A549 treated with RU486 at 1 μM for 4 hours (cell line): ENCODE measurements around the gene GAL3ST3. TPM values are rescaled to one million over a fixed set of nuclear protein-coding genes. Genes with fewer than 3 reads are reported as not detected.

Experiments used
- total RNA-seq: library from RNA; stranded (reverse); fragments of 200-300 nt; extraction: Qiagen RNA extraction; gene quantifications from 5 replicates; pipeline ENCODE4 v1.2.3, GENCODE V29; 2022; ENCODE audit warnings: low read depth

The GAL3ST3 gene
- not detected in 5 replicates for total RNA-seq

GRCh38 chr11:66048547-66049323 is at the start of gene GAL3ST3:
GAL3ST3 (minus strand) TSS chr11:66049161; CDS start chr11:66045415, 3,746 bp downstream.

GRCh38 chr11:66069715-66070603 is 21.0 kb upstream of the GAL3ST3 start, which contains the start of gene PACS1:
PACS1 (plus strand) TSS chr11:66070272; CDS start chr11:66070487, 215 bp downstream.

GRCh38 chr11:66051766-66052663 is 3.1 kb upstream of the GAL3ST3 start, which contains the start of gene SF3B2:
SF3B2 (plus strand) TSS chr11:66052364; CDS start chr11:66052385, 21 bp downstream.

GRCh38 chr11:66026017-66026529 is 22.9 kb downstream of the GAL3ST3 start, which contains the start of gene CATSPER1:
CATSPER1 (minus strand) TSS chr11:66026479; CDS start chr11:66026379, 100 bp downstream.

GRCh38 chr11:66011785-66012303 is 37.1 kb downstream of the GAL3ST3 start, which contains the start of gene CST6:
CST6 (plus strand) TSS chr11:66012008; CDS start chr11:66012045, 37 bp downstream.

GRCh38 chr11:66001942-66002647 is 46.9 kb downstream of the GAL3ST3 start, which contains the start of the genes BANF1 and EIF1AD:
BANF1 (plus strand) TSS chr11:66002503; CDS start chr11:66003251, 748 bp downstream.
EIF1AD (minus strand) TSS chr11:66002157; CDS start chr11:66000389, 1,768 bp downstream.

Other genes with a start within 250 kb of the GAL3ST3 start
- 0.07 TPM in 1 of 5 replicates, not detected in the others for gene SNX32, start 215.2 kb downstream of the GAL3ST3 start, total RNA-seq
- 1,909 to 2,425 TPM (median 2,217 TPM) in 5 replicates for gene CFL1, start 191.0 kb downstream of the GAL3ST3 start, total RNA-seq
- gene MUS81, start 188.7 kb downstream of the GAL3ST3 start, total RNA-seq, result 20.6 to 33.6 TPM (median 31.0 TPM) in 5 replicates
- gene EFEMP2, start 176.4 kb downstream of the GAL3ST3 start, total RNA-seq, result 0.45 to 0.88 TPM (median 0.85 TPM) in 5 replicates
- gene CTSW, start 169.3 kb downstream of the GAL3ST3 start, total RNA-seq, result 0.09 to 0.19 TPM in 2 of 5 replicates, not detected in the others
- gene FIBP, start 160.7 kb downstream of the GAL3ST3 start, total RNA-seq, result 72.3 to 97.2 TPM (median 86.8 TPM) in 5 replicates
- gene CCDC85B, start 158.5 kb downstream of the GAL3ST3 start, total RNA-seq, result 29.7 to 54.1 TPM (median 46.1 TPM) in 5 replicates
- gene FOSL1, start 148.8 kb downstream of the GAL3ST3 start, total RNA-seq, result 160 to 254 TPM (median 205 TPM) in 5 replicates
- gene C11orf68, start 130.1 kb downstream of the GAL3ST3 start, total RNA-seq, result 40.2 to 65.5 TPM (median 60.3 TPM) in 5 replicates
- 193 to 312 TPM (median 253 TPM) in 5 replicates for gene DRAP1, start 129.7 kb downstream of the GAL3ST3 start, total RNA-seq
- gene TSGA10IP, start 103.7 kb downstream of the GAL3ST3 start, total RNA-seq, result not detected in 5 replicates
- 51.4 to 70.6 TPM (median 62.2 TPM) in 5 replicates for gene SART1, start 87.4 kb downstream of the GAL3ST3 start, total RNA-seq
- 38.9 to 45.8 TPM (median 39.4 TPM) in 5 replicates for gene EIF1AD, start 47.0 kb downstream of the GAL3ST3 start, total RNA-seq
- 381 to 509 TPM (median 475 TPM) in 5 replicates for gene BANF1, start 46.7 kb downstream of the GAL3ST3 start, total RNA-seq
- not detected in 5 replicates for gene CST6, start 37.2 kb downstream of the GAL3ST3 start, total RNA-seq
- gene CATSPER1, start 22.7 kb downstream of the GAL3ST3 start, total RNA-seq, result 0.94 to 2.0 TPM (median 1.7 TPM) in 5 replicates
- gene SF3B2, start 3.2 kb upstream of the GAL3ST3 start, total RNA-seq, result 168 to 198 TPM (median 172 TPM) in 5 replicates
- 48.7 to 80.4 TPM (median 65.1 TPM) in 5 replicates for gene PACS1, start 21.1 kb upstream of the GAL3ST3 start, total RNA-seq
- 38.0 to 47.4 TPM (median 45.0 TPM) in 5 replicates for gene KLC2, start 208.5 kb upstream of the GAL3ST3 start, total RNA-seq
- 124 to 152 TPM (median 145 TPM) in 5 replicates for gene RAB1B, start 219.5 kb upstream of the GAL3ST3 start, total RNA-seq
- 1.4 to 3.7 TPM (median 2.9 TPM) in 5 replicates for gene CNIH2, start 229.0 kb upstream of the GAL3ST3 start, total RNA-seq
- gene YIF1A, start 240.0 kb upstream of the GAL3ST3 start, total RNA-seq, result 88.2 to 117 TPM (median 116 TPM) in 5 replicates
- gene TMEM151A, start 242.7 kb upstream of the GAL3ST3 start, total RNA-seq, result 1.6 to 4.3 TPM (median 3.9 TPM) in 5 replicates